ENCODE measurements around the gene ASPM. TPM values are rescaled to one million over a fixed set of nuclear protein-coding genes. Genes with fewer than 3 reads are reported as not detected.

ASPM gene
- 10 to 100 TPM; 25.8 to 25.9 TPM for total RNA-seq

GRCh38 chr1:197146101-197147095 is at the start of gene ASPM:
Gene ASPM, minus strand, starts transcription at chr1:197146669. Its CDS starts 232 bp downstream, at chr1:197146437.
- ChIA-PET CTCF (no interaction called here), POLR2A (no interaction called here)

GRCh38 chr1:197195100-197195499 is 48.6 kb upstream of the ASPM start:
- CTCF ChIA-PET = no interaction called here
- POLR2A ChIA-PET = no interaction called here

GRCh38 chr1:197184190-197184589 is 37.7 kb upstream of the ASPM start:
- ChIA-PET CTCF (no interaction called here), POLR2A (no interaction called here)

- CTCF ChIA-PET = no interaction called here
Measured at GRCh38 chr1:197183195-197183748, 36.8 kb upstream of the ASPM start.

GRCh38 chr1:197182716-197183115 is 36.2 kb upstream of the ASPM start:
- ChIA-PET CTCF (no interaction called here), POLR2A (no interaction called here)

More at GRCh38 chr1:197183195-197183748, 36.8 kb upstream of the ASPM start:
- POLR2A ChIA-PET = no interaction called here

- ChIA-PET POLR2A (no interaction called here), CTCF (no interaction called here)
Measured at GRCh38 chr1:197181982-197182381, 35.5 kb upstream of the ASPM start.

- POLR2A ChIA-PET = no interaction called here
Measured at GRCh38 chr1:197180252-197180878, 33.9 kb upstream of the ASPM start.

GRCh38 chr1:197178998-197179397 is 32.5 kb upstream of the ASPM start:
- ChIA-PET POLR2A (no interaction called here), CTCF (no interaction called here)

More at GRCh38 chr1:197180252-197180878, 33.9 kb upstream of the ASPM start:
- CTCF ChIA-PET = interaction anchor here (0.7 to 1.7 kb wide), 3 partner anchors 28 to 176 kb away, joined by 3 to 5 read pairs (median 3); no protein-coding TSS in a partner anchor

- POLR2A ChIA-PET = no interaction called here
Measured at GRCh38 chr1:197174818-197175217, 28.3 kb upstream of the ASPM start.

GRCh38 chr1:197173571-197174507 is 27.4 kb upstream of the ASPM start:
- POLR2A ChIA-PET = no interaction called here
- CTCF ChIA-PET = no interaction called here

More at GRCh38 chr1:197174818-197175217, 28.3 kb upstream of the ASPM start:
- CTCF ChIA-PET = no interaction called here

- CTCF ChIA-PET = no interaction called here
- POLR2A ChIA-PET = no interaction called here
Measured at GRCh38 chr1:197171531-197171930, 25.1 kb upstream of the ASPM start.

- CTCF ChIA-PET = no interaction called here
- POLR2A ChIA-PET = no interaction called here
Measured at GRCh38 chr1:197170538-197170937, 24.1 kb upstream of the ASPM start.

- ChIA-PET POLR2A (no interaction called here), CTCF (no interaction called here)
Measured at GRCh38 chr1:197159461-197159860, 13.0 kb upstream of the ASPM start.

GRCh38 chr1:197156692-197157091 is 10.2 kb upstream of the ASPM start:
- ChIA-PET CTCF (no interaction called here), POLR2A (no interaction called here)

GRCh38 chr1:197152662-197153061 is 6.2 kb upstream of the ASPM start:
- ChIA-PET POLR2A (no interaction called here), CTCF (no interaction called here)

GRCh38 chr1:197151185-197151584 is 4.7 kb upstream of the ASPM start:
- ChIA-PET POLR2A (no interaction called here), CTCF (no interaction called here)

GRCh38 chr1:197150336-197151005 is 4.0 kb upstream of the ASPM start:
- ChIA-PET CTCF (no interaction called here), POLR2A (no interaction called here)

- POLR2A ChIA-PET = no interaction called here
- CTCF ChIA-PET = interaction anchor here (0.6 kb wide), 1 partner anchor 360 kb away, joined by 3 read pairs; no protein-coding TSS in a partner anchor
Measured at GRCh38 chr1:197149340-197149739, 2.9 kb upstream of the ASPM start.

GRCh38 chr1:197145446-197146024 is 934 bp downstream of the ASPM start:
- POLR2A ChIA-PET = no interaction called here
- CTCF ChIA-PET = no interaction called here

All from activated CD8-positive, alpha-beta memory T cell treated with anti-CD3 and anti-CD28 coated beads for 36 hours (primary cell).